Dedifferentiated amniotic fluid mesenchymal stem cell (primary cell): ENCODE results near the gene ZBTB7C.
A peak's percentile ranks its signal among the peaks of the same experiment; 100 is the strongest.
"Not testable (repeated sequence)": the region's sequence is repeated elsewhere in the genome, so short reads cannot be mapped to it uniquely, and the experiment has no call there.

Experiments
- DNase-seq: peaks from one replicate; pipeline ENCODE4 v3.0.0-alpha.2; 2016; ENCODE audit errors: extremely low spot score

The ZBTB7C gene

GRCh38 chr18:48408727-48409590 is at the start of gene ZBTB7C:
Gene ZBTB7C (minus strand): TSS chr18:48409383.
- DNase-seq: no peak

GRCh38 chr18:48456838-48457237 is 47.7 kb upstream of the ZBTB7C start:
- DNase-seq: no peak

GRCh38 chr18:48455555-48456478 is 46.6 kb upstream of the ZBTB7C start:
- peak; percentile 75 for DNase-seq

GRCh38 chr18:48454261-48454757 is 45.1 kb upstream of the ZBTB7C start:
- no peak for DNase-seq

- DNase-seq: no peak
Observed at GRCh38 chr18:48453330-48454066, 44.3 kb upstream of the ZBTB7C start.

- no peak for DNase-seq
Observed at GRCh38 chr18:48452861-48453323, 43.7 kb upstream of the ZBTB7C start.

GRCh38 chr18:48450685-48451084 is 41.5 kb upstream of the ZBTB7C start:
- no peak for DNase-seq

- DNase-seq: peak; percentile 65
Observed at GRCh38 chr18:48446582-48447225, 37.5 kb upstream of the ZBTB7C start.

- peak; percentile 54 for DNase-seq
Observed at GRCh38 chr18:48445540-48445939, 36.4 kb upstream of the ZBTB7C start.

- no peak for DNase-seq
Observed at GRCh38 chr18:48442761-48443160, 33.6 kb upstream of the ZBTB7C start.

- DNase-seq: no peak
Observed at GRCh38 chr18:48441405-48441881, 32.3 kb upstream of the ZBTB7C start.

- no peak for DNase-seq
Observed at GRCh38 chr18:48440924-48441323, 31.7 kb upstream of the ZBTB7C start.

GRCh38 chr18:48436907-48437306 is 27.7 kb upstream of the ZBTB7C start:
- no peak for DNase-seq

- DNase-seq: not testable (repeated sequence)
Observed at GRCh38 chr18:48434382-48434781, 25.2 kb upstream of the ZBTB7C start.

- DNase-seq: no peak
Observed at GRCh38 chr18:48433541-48433940, 24.4 kb upstream of the ZBTB7C start.

GRCh38 chr18:48430150-48430549 is 21.0 kb upstream of the ZBTB7C start:
- DNase-seq: no peak

- no peak for DNase-seq
Observed at GRCh38 chr18:48428475-48429177, 19.4 kb upstream of the ZBTB7C start.

GRCh38 chr18:48422947-48423378 is 13.8 kb upstream of the ZBTB7C start:
- DNase-seq: no peak

GRCh38 chr18:48419277-48420022 is 10.3 kb upstream of the ZBTB7C start:
- DNase-seq: no peak
